HG02970 (cell line): ENCODE measurements around the gene ST8SIA5.

ENCODE experiments used
- ATAC-seq: cut with Tn5 transposase; IDR thresholded peaks from one replicate; pipeline ENCODE4 v1.9.1; 2021; ENCODE audit warnings: mild to moderate bottlenecking, moderate library complexity, moderate number of reproducible peaks; ENCODE audit not compliant: unreplicated experiment, low FRiP score

ST8SIA5 gene

DNA sequence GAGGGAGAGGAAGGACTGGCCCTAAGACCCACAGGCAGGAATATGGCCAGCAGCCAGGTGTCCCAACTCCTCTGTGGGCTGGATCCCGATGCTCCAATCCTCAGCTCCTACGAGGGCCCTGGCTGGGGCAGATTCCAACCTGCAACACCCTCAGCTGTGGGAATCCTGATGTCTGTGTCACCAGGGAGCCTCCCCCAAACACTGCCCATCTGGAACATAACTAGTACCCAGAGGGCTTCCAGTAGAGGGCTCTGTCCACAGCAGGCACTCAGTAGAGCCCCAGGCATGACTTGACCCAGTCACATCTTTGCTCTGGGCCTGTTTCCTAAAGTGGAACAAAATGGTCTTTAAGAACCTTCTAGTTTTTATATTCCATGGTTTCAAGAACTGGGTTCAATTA is 79.2 kb downstream of the ST8SIA5 start:
- ATAC-seq = no peak

DNA sequence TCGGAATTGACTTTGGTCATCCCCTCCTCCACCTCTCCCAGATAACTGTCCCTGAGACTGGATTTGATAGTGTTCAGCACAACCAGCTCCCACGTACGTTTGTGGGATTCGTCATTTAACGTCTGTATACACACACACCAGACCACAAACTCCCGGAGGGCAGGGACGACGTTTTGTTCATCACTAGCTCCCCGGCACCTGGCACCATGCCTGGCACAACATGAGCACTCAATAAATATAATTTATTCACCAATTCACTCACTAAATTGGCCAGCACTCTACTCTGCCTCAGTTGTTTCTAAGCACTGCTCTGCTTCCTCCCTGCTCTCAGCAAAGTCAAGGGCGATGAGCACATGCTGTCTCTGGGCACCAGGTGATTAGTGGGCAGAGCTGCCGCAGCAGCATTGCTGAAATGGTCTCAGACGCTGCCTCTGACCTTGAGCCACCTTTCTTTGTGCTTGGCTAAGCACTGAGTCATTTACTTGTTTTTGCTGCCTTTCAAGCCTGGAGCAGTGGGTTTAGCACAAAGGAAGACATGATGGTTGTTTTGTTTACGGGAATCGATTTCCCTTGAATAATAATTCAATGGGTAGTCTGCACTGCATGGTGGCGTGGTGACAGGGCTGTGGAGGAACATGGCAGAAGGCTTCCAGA is 80.5 kb downstream of the ST8SIA5 start:
- ATAC-seq = no peak

DNA sequence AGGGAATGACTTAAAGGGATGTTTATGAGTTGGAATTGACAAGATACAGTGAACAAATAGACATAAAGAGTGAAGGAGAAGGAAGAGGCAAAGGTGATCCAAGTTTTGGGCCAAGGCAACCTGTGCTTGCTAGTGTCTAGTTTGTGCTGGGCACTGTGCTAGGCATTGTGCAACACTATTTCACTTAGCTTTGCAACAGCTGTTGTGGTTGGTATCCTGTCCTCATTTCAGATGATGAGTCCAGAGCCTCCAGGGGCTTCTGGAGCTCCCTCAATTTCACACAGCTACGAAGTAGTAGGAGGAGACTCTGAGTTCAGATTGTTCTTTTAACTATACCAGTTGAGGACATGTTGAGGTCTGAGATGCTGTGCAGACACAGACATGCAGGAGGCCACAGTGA is 81.7 kb downstream of the ST8SIA5 start:
- ATAC-seq = no peak

GRCh38 chr18:46672062-46672970 is 84.5 kb downstream of the ST8SIA5 start:
- no peak for ATAC-seq

DNA sequence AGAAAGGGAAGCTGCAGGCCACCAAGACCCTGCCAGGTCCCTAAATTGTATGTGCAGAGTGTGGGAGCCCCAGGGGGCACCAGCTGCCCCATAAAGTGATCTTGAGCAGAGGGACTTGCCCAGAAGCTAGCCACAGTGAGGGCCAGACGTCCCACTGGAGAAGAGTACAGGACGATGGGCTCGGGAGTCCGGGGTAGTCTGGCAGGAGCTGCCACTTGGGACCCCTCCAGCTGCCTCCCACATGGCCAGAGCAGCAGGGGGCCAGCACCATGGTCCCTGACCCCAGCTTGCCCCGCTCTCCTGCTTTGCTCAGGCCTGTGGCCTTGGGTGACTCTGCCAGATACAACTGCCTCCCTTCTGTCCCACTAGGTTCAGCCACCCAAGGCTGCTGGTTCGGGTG is 88.2 kb downstream of the ST8SIA5 start:
- ATAC-seq = no peak

DNA sequence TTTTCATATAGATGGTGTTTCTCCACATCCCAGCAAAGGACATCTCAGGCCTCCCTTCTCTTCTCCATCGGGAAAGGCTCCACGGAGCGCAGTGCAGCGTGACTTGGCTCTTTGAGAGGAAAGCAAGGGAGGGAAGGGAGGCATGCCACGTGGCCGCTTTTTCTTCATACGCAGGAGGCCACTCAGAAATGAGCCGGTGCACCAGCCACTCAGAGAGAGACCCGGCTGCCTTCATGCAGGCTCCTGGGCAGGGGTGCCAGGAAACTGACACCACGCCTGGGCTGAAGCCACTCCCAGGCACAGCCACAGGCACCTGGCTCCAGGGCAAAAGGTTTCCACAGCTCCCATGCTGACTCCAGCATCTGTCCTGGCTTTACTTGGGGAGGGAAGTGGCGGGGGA is 88.7 kb downstream of the ST8SIA5 start:
- ATAC-seq = no peak

DNA sequence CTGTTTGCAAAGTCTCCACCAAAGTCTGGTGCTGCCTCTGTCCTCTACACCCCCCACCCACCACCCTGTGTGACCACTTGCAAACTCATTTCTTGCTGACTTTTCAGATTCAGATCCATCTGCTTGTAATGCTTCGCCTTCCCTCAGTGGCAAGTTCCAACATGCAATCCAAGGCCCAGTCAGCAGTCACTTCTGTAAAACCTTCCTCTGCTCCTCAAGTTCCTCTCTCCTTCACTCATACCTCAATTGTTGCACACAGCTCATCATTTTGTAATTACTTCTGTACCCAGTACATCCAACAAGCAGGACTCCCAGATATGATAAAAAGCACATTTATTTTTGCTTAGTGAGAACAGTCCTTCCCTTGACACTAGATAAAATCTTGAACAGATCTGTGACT is 93.3 kb downstream of the ST8SIA5 start:
- ATAC-seq = no peak

- ATAC-seq = no peak
These were observed 95.7 kb downstream of the ST8SIA5 start for GRCh38 chr18:46660957-46661749.

GRCh38 chr18:46659484-46659883 is 97.4 kb downstream of the ST8SIA5 start:
- no peak for ATAC-seq

DNA sequence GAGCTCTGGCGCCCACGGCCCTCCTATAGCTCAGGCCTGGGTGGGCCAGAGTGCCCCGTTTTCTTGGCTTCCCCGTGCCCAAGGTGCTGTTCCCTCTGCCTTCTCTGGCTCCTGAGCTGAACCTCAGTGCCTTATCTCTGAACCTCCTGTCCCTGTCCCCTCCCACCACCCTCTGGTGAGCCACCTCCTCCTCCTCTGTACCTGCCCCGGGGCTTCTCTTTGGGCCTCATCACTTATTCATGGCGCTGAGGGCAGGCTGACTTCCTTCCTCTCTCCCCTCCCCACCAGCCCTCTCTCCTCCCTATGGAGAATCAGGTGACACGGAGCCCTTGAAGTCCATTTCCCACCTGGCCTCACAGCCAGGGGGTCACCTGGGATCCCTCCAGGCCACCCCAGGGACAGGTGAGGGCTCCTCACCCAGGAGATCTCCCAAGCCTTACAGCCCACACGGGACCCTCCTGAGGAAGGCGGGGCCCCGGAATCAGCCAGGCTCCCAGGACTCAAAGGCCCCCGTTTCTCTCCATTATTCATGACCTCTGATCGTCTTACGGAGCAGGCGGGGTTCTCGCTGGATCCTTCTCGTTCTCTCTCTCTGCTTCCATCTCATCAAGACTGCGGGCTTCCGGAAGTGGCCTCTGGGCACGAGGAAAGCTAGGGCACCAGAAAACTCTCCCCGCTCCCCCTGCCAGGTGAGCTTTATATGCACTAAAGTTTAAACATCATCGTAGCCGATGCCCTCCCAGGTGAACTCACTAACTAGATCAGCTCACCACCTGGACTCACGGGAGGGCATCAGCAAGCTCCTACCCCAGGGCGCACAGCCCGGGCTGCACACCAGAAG is 99.5 kb downstream of the ST8SIA5 start, which contains the start of gene LOXHD1:
Gene LOXHD1, minus strand, starts transcription at position 106 of the 841 bp plus-strand sequence. CDS start 187 bp downstream, outside the sequence.
- ATAC-seq = no peak

DNA sequence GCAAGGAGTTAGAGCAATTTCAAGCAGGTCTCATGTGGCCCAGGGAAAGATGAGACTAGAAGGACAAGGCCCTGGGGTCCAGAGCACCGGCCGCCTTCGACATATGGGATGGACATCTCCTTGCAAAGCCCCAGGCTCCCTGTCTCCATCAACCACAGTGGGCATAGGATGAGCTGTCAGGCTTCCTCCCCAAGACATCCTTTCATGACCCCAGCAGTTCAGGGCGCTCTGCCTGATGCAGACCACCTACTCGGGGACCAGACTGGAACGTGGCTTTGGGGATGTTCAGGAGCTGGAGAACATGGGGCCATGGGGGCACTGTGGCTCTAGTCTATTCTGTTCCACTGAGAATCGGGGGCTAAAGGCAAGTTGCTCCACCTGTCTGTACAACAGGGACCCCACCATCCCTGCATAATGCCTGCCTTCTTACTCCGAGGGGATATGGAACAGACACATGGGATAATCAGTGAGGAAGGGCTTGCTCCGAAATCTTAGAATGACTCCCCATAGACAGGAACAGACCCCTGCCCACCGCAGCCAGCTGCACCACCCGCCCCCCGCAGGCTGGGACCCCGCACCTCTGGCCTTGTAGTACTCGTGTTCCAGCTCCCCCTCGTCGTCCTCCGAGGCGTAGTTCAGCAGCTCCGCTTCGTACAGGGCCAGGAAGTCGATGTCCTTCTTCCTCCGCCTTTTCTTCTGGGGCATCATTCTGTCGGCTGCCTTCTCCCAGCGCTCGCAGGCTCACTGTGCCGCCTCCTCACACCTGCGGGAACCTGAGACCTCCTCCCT is 100.3 kb downstream of the ST8SIA5 start:
- ATAC-seq = no peak

- no peak for ATAC-seq
These were observed 104.5 kb downstream of the ST8SIA5 start for GRCh38 chr18:46652372-46652771.

- no peak for ATAC-seq
These were observed 106.2 kb downstream of the ST8SIA5 start for GRCh38 chr18:46650681-46651080.

DNA sequence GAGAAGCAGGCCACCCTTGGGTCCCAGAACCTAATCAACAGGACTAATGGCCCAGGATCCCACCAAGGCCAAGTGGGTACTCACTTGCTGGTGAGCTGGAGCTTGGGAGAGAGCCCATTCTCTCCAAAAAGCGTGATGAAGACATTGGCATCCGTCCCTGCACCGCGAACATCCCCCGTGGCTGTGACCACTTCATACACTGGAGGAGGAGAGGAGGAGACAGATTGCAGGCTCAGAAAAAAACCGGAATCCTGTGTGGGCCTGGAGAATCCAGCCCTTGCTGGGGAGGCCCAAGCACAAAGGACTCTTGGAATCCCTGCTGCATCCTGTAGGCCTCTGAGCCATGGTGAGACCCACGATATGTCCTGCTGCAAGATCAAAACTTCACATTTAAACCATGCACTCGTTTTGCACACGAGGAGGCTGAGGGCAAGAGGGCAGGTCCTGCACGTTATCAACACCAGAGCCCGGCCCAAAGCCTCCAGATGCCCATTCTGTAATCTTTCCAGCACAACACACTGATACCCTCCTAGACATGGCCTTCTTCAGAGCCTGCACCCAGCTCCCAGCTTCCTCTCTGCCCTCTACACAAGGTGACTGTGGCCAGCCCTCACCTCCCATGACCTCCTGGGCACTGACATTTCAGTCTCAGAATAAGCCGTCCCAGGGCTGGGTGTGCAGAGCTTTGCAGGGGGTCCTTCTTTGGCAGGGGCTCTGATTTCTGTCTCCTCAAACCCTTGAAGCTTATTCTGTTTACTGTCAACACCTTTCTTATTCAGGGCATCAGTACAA is 107.6 kb downstream of the ST8SIA5 start:
- ATAC-seq = no peak

GRCh38 chr18:46646468-46646867 is 110.4 kb downstream of the ST8SIA5 start:
- no peak for ATAC-seq

GRCh38 chr18:46642561-46642960 is 114.3 kb downstream of the ST8SIA5 start:
- ATAC-seq = no peak

- no peak for ATAC-seq
These were observed 114.9 kb downstream of the ST8SIA5 start for GRCh38 chr18:46641917-46642316.

GRCh38 chr18:46639386-46639785 is 117.5 kb downstream of the ST8SIA5 start:
- ATAC-seq = no peak
